GM23338 (cell line): Measurements from ENCODE around the gene VWA3B.

Experiments used
- CREB1 ChIP-seq: fragments of 250-450 bp; sonication (Bioruptor Pico); IDR thresholded peaks from 2 replicates; pipeline ENCODE4 v1.5.0; 2020; ENCODE audit warnings: low read depth, mild to moderate bottlenecking, moderate library complexity
- CTCF ChIP-seq, 2 experiments: fragments of 200-600 bp in 1 of 2; sonication (generic) in 1 of 2; conservative IDR thresholded peaks; 2 replicates each; pipeline versions ENCODE4 v1.5.1 to v1.6.1; 2016 to 2017; ENCODE audit warnings: antibody characterized with exemption in 2 of 2, low read depth in 2 of 2, mild to moderate bottlenecking in 2 of 2, moderate library complexity in 1 of 2
- EZH2 ChIP-seq: fragments of 200-600 bp; sonication (generic); IDR thresholded peaks from one replicate; pipeline ENCODE4 v1.8.0; 2017; ENCODE audit warnings: antibody characterized with exemption, mild to moderate bottlenecking, low read depth; ENCODE audit not compliant: unreplicated experiment
- EZH2phosphoT487 ChIP-seq: fragments of 200-600 bp; sonication (generic); IDR thresholded peaks from one replicate; pipeline ENCODE4 v1.8.1; 2018; ENCODE audit warnings: antibody characterized with exemption; ENCODE audit not compliant: unreplicated experiment
- JUNB ChIP-seq: IDR thresholded peaks from one replicate; pipeline ENCODE4 v1.6.1; 2016; ENCODE audit warnings: antibody characterized with exemption; ENCODE audit not compliant: unreplicated experiment
- NANOG ChIP-seq: IDR thresholded peaks from 2 replicates; pipeline ENCODE4 v1.6.1; 2016; ENCODE audit warnings: antibody characterized with exemption, borderline replicate concordance
- POLR2AphosphoS5 ChIP-seq: IDR thresholded peaks from 2 replicates; pipeline ENCODE4 v1.6.1; 2016; ENCODE audit warnings: antibody characterized with exemption, low read depth
- REST ChIP-seq: IDR thresholded peaks from one replicate; pipeline ENCODE4 v1.6.1; 2018; ENCODE audit warnings: antibody characterized with exemption; ENCODE audit not compliant: unreplicated experiment
- STAT1 ChIP-seq: IDR thresholded peaks from one replicate; pipeline ENCODE4 v1.6.1; 2016; ENCODE audit warnings: antibody characterized with exemption; ENCODE audit not compliant: unreplicated experiment
- ZNF114 ChIP-seq: fragments of 250-450 bp; sonication (Bioruptor Pico); IDR thresholded peaks from 2 replicates; pipeline ENCODE4 v1.5.0; 2020; ENCODE audit warnings: mild to moderate bottlenecking, moderate library complexity
- ZNF331 ChIP-seq: fragments of 250-450 bp; sonication (Bioruptor Pico); IDR thresholded peaks from 2 replicates; pipeline ENCODE4 v1.5.0; 2020; ENCODE audit warnings: low read depth, mild to moderate bottlenecking, moderate library complexity

- TF ChIP-seq JUNB (no peak), CTCF (conservative IDR thresholded peaks at IDR 0.05; ENCODE audit: low read depth in 2 of 2) (no peak), POLR2AphosphoS5 (no peak), ZNF114 (CRISPR knock-in tag) (no peak), EZH2phosphoT487 (no peak), STAT1 (no peak), EZH2 (no peak), ZNF331 (no peak), REST (no peak), CREB1 (CRISPR knock-in tag) (no peak), NANOG (no peak)
These were observed 77.3 kb downstream of the VWA3B start for GRCh38 chr2:98164256-98164655.
